GM19467 (cell line): Measurements from ENCODE around the gene ZBED4.

Experiments used
- ATAC-seq: cut with Tn5 transposase; IDR thresholded peaks from one replicate; pipeline ENCODE4 v1.9.1; 2021; ENCODE audit warnings: mild to moderate bottlenecking, moderate library complexity; ENCODE audit not compliant: unreplicated experiment

ZBED4 gene

DNA sequence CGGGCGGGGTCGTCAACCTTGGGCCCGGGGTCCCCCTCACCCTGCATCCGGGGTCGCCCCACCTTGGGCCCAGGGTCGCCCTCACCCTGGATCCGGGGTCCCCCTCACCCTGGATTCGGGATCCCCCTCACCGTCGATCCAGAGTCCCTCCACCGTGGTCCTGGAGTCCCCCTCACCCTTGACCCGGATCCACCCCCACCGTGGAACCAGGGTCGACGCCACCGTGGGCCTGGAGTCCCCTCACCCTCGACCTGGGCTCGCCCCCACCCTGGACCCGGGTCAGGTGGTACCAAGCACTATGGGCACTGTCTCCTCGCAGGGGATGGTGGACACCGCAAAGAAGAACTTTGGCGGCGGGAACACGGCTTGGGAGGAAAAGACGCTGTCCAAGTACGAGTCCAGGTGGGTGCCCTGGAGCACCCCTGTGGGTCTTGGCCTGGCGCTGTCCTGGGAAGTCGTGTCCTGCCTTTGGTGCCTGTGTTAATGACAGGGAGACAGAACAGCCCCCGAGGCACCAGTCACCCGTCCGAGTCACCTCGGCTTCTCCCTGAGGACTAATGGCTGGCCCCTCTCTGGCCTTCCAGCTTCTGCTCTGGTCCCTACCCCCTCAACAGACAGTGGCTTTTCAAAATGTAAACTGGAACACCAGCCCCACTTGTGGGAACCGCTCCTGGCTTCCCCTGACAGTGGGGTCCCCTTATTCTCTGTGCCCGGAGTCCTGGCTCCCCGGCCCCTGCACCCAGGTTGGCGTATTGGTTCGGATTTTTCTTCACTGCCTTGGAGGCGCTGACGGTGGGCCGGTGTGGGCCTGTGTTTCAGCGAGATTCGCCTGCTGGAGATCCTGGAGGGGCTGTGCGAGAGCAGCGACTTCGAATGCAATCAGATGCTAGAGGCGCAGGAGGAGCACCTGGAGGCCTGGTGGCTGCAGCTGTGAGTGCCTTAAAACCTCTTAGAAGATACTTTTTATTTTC is 65.6 kb downstream of the ZBED4 start:
- no peak for ATAC-seq

DNA sequence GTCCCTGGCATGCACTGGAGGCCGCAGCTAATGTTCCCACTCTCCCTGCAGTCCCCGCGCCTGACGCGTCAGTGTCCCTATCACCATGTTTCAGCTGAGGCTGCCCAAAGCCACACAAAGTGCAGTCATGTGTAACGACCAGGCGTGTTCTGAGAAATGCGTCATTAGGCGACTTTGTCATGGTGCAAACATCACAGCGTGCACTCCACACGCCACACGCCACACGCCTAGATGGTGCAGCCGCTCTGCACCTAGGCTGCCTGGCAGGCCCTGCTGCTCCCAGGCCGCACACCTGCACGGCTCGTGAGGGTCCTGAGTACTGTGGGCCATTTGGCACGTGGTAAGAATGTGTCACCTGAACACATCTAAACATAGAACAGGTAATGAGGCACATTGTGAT is 67.2 kb downstream of the ZBED4 start:
- no peak for ATAC-seq

DNA sequence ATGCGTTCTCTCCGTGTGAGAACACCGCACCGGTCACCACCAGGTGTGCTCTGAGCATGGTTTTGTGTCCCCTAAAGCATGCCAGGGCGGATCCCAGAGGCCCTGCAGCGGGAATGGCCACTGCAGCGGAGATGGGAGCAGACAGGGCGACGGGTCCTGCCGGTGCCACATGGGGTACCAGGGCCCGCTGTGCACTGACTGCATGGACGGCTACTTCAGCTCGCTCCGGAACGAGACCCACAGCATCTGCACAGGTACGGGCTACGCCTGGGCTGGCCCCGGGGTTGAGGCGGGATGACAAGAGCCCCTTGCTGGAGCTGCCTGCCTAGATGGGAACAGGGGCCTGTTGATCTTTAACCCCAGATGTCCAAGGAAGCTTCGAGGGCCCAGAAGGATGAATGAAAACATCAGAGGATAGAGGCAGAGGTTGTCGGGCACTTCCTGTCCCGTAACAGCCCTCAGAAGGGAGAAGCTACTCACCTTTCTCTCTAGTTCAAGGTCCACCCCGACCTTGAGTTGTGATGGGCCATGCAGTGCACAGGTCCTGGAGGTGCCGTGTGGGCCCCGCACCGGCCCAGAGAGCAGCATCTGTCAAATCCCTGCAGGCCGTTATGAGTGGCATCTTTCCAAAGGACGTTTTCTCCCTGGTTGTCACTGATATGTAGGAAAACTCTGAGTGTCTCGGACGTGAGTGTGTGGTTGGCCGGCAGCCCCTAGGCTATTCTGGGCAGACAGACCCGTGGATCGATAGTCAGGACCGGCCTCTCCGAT is 68.0 kb downstream of the ZBED4 start:
- ATAC-seq = no peak

DNA sequence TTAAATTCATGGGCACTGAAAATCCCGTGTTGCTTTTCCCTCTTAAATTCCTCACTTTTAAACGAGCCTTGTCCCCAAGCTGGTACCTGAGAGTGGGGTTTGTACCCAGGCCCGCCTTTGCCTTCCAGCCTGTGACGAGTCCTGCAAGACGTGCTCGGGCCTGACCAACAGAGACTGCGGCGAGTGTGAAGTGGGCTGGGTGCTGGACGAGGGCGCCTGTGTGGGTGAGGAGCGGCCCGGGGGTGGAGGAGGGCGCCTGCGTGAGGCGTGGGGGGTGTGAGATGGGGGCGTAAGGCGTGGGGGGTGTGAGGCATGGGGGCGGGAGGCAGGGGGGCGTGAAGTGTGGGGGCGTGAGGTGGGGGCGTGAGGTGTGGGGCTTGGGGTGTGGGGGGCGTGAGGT is 68.8 kb downstream of the ZBED4 start:
- ATAC-seq = no peak

DNA sequence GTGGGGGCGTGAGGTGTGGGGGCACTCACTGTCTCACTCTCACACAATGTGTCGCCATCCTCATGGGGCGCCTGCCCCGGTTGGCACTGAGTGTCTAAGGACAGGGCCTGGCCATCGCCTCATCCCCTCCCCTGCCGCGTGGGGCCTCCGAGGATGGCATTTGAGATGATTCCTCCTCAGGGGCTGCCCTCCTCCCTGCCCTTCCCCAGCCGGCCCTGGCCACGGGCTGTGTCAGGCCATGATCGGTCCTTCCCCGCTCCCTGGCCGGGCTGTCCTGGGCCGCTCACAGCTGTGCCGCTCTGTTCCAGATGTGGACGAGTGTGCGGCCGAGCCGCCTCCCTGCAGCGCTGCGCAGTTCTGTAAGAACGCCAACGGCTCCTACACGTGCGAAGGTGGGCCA is 69.3 kb downstream of the ZBED4 start:
- no peak for ATAC-seq

DNA sequence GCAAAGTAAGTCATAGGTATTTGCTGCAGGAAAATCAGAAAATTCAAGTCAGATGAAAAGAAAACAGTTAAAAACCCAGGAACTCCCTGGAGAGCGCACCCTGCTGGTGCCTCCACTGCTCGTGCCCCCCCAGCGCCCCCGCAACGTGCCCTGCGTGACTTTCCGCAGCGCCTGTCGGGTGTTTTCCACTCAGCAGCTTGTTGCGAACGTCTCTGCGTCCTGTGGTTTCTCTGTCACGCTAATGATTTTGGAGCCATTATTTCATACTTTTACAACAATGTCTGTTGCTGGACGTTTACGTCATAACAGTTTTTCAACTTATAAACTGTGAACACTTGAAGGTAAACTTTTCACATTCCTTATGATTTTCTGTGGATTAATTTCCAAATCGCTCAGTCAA is 69.8 kb downstream of the ZBED4 start:
- no peak for ATAC-seq

DNA sequence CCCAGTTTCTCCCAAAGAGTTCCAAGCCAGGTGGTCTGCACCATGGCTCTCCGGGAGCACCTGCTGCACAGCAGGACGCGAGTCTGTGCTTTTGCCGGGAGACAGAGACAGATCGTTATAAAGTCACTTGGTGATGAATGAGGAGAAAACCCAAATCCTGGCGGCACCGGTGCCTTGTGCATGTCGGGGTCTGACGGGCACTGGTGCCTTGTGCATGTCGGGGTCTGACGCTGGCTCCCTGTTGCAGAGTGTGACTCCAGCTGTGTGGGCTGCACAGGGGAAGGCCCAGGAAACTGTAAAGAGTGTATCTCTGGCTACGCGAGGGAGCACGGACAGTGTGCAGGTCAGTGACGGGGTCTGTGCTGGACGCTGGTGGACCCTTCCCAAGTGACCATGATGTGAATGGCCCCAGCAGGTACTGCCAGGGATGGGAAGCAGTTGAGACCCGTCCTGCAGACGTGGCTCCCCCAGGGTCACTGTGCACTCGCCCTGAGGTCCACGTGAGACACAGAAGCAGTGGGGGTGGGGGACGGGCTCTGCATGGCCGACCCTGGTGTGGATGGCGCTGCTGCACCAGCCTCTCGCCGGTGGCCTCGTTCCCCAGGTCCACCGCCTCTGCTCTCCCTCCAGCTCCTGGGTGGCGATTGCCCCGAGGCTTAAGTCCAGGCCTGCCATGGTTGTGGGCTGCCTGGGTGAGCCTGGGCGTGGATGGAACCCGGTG is 70.6 kb downstream of the ZBED4 start:
- ATAC-seq = no peak

DNA sequence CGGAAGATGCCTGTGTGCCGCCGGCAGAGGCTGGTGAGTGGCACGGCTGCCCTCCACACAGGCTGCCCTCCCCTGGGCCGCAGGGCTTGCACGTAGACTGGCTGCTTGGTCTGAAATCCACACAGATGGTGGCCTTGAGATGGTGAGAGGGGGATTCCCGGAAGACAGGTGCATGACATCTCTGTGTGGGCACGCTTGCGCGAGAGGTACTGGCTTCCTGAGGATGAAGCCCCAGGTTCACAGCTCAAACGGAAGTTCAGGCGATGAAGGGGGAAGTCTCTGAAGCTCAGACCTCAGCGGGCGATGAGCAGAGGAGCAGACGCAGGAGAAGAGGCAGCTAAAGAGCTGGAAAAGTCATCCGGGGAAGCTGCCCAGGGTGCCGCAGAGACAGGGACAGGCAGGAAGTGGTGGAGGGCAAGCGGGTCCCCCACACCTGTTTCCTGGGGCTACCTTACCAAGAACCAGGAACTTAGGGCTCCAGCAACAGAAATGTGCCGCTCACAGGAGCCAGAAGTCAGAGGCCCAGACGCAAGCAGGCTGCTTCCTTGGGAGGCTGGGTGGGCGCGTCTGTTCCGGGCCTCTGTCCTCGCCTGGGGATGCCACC is 72.0 kb downstream of the ZBED4 start:
- no peak for ATAC-seq

DNA sequence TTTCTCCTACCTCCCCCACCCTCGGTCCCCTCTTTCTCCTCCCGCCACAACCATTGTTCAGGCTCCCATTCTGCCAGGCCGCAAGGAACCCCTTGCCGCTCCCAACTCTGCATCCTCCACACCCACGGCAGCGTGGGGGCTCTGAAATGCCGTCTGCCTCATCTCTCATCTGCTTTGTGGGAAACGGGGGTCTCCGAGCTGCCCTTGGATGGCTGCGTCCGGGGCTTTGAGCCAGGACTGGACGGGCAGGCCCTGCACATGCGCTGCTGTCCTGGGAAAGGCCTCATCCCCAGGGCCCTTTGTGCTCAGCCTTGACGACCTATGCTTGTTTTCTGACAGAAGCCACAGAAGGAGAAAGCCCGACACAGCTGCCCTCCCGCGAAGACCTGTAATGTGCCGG is 73.3 kb downstream of the ZBED4 start:
- no peak for ATAC-seq

DNA sequence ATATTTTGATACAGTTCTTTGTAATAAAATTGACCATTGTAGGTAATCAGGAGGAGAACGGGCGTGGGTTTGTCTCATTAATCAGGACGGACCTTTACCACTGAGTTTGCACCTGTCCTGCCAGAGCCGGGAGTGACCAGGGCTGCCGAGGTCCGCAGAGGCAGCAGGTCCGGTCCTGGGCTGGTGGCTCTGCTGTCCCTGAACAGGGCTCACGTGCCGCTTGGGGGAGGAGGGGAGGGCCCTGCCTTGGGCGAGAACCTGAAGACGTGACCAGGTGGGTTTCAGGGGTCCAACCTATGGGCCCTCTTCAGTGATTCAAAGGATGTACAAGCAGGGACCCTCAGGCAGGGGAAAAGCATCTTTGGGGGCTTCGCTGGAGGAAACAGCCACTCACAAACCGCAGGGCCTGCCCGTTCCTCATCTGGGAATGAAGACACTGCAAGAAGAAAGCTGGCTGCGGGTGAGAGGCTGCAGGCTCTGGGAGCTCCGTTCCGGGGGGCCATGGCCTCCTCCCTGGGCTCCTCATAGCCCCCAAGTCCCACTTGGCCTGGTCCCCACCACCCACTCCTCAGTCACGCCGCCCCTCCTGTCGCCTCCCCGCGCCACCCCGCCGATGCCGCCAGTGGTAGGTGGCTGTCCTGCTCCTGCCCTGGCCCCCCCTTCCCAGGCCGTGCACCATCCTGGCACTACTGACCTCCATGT is 74.0 kb downstream of the ZBED4 start:
- no peak for ATAC-seq

DNA sequence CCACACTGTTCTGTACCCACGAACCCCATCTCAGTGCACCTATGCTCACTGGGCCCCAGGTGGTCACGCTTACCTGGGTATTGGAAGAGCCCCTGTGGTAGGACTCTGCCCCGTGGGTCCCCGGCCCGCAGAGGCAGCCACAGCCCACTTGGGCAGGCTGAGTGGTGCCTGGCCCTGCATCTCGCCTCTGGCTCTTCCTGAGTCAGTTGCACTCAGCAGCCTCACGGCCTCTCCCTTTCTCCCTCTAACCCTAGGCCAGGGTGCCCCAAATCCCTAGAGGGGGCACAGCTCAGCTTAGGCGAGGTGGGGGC is 74.5 kb downstream of the ZBED4 start:
- ATAC-seq = no peak

DNA sequence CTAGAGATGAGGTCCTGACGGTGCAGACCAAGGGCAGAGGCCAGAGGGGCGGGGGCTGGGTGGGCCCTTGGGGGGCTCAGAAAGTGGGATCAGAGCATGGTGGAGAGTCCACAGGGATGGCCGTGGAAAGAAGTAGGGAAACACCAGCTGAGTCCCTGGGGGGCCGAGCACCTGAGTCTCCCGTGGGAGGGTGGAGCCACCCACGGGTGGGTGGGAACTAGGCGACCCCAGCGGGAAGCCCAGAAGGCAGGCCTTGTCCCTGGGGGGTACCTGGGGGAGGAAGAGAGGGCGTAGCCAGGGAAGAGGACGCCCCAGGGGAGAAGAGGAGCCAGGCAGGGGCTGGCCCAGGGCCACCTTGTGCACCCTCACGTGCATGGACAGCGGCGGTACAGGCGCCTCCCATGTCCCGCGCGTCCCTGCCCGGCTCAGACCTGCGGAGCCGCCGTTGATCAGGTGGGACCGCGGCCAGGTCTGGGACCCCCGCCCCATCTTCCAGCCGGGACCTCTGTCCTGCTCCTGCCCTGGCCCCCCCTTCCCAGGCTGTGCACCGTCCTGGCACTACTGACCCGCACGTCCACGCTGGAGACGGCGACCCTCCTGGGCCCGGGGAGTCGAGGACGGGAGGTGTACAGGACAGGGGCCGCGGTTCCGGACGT is 75.0 kb downstream of the ZBED4 start:
- no peak for ATAC-seq

DNA sequence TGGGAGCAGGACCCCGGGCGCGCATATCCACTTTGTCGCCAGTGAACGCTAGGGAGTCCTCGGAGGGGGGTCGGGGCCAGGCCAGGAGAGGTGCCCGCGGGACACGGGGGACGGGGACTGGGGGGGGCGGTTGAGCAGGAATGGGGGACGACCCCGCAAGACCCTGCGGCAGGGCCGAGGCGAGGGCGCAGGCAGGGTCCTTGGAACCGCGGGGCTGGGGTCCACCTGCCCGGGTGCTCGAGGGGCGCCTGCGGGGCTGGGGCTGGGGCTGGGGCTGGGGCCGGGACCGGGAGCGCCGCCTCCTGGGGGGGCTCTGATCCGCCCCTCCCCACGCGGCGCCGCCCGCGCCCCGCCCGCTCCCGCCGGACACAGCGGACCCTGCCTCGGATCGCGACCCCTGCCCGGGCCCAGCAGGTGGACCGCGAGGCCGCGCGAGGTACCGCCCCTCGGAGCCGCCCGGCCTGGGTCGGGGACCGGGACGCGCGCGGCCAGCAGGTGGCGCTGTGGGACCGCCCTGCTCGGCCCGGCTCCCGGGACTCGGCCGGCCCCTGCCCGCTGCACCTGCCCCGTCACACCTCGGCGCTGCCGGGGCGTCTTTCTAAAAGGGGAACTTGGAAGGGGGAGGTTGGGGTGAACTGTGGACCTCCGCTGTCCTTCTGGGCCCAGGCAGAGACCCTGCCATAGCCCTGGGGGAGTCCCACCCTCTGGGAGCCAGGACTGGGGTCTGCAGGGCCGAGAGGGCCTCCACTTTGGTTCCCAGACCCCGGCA is 75.8 kb downstream of the ZBED4 start:
- ATAC-seq = no peak

DNA sequence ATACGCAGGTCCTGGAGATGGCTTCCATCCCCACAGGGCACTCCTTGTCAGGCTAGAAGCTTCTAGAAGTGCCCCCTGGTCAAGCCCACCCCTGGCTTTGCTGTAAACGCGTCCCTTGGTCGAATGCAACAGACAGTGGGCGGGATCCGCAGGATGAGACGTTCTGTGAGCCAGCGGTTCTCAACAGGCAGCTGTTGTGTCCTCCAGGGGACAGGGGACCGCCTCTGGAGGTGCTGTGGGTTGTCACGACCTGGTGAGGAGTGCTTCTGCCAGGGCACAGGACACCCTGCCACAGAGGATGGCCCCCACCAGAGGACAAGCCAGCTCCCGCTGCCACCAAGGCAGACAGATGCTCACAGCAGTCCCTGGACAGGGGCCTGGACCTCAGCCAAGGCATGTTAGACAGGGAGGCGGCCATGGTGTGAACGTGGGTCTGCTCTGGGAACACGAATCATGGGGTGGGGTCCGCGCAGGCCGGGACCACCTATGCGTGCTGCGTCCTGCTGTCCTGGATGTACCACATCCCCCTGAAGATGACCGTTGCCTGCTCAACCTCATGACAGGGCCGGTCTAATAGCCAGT is 76.4 kb downstream of the ZBED4 start:
- no peak for ATAC-seq

DNA sequence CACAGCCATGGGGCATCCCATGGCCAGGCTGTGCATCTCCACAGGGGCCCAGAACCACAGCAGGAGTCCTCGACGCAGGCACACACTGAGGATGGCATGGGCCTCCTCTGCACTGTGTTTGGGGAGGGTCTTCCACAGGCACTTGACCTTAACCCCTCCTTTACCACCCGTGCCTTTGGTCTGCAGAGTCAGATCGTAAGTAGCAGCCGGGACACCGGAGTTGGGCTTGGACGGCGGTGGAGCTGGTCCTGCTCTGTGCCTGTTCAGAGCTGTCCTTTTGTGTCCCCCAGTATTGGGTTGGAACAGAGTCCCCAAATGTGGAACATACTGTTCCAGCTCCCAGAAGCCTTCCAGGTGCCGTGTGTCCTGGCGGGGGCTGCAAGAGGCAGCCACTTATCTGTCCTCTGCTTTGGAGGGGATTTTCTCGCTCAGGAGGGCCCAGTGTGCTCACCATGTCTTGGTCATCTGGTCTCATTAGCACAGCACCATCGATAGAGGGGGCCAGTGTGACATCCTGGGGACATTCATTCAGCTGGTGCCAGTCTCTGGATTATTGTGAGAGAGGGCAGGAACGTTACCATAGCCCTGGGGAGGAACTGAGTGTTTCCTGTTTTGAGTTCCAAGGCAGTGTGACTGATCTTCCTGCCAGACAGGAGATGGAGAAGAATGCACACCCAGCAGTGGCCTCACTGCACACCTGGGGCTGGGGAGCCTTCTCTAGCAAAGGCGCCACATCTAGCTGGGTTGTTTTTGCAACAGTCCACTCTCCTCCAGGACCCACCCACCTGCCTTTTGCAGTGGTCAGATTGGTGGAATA is 77.2 kb downstream of the ZBED4 start:
- ATAC-seq = no peak

DNA sequence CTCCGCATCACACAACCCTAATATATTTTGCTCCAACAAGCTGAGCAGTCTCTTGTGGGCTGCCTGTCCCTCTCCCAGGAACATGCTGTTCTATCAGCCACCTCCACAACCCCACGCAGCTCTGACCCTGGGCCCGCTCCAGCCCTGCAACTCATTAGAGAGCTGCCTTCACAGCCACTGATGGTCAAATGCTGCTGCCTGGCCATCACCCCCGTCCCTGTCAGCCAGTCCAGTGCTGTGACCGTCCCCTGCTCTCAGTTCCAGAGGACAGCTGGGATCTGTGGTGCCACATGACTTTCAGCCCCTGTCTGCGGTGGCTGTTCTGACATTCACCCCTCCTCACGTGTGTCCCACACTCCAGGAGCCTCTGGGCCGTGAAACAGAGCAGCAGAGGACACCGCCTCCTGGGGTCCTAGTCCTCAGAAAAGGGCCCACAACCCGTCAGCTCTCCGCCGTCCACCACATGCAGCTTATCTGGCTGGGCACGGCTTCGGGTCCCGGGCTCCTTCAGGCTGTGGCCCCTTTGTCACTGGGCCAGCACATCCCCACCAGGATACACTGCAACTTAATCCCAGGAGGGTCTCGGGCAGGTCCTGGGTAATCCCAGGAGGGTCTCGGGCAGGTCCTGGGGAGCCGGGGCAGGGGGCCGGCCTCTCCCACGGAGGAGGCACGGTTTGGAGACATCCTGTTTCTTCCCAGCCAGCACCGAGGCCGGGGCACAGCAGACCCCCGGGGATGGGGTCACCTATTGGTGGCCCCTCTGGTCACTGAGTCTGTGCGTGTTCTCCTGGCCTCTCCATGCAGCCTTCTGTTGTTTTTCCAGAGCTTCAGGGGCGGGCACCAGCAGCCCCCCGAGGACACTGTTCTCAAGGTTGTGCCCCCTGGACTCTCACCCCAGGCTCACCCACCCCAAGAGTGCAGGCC is 79.9 kb downstream of the ZBED4 start:
- ATAC-seq = no peak
